Progenitor cell of endocrine pancreas (in vitro differentiated cells): ENCODE results near the gene SFXN4. TPM values are rescaled to one million over a fixed set of nuclear protein-coding genes. Genes with fewer than 3 reads are reported as not detected.

Experiments
- DNase-seq: peaks from one replicate; pipeline ENCODE4 v3.0.0; 2021; ENCODE audit warnings: low spot score; ENCODE audit not compliant: unreplicated experiment
- H3K27ac Mint-ChIP-seq: 2 replicates; pipeline ENCODE4 v1.8.0; 2021; ENCODE audit warnings: mild to moderate bottlenecking, moderate library complexity, mixed read lengths
- H3K27me3 Mint-ChIP-seq: 2 replicates; pipeline ENCODE4 v1.8.0; 2021; ENCODE audit warnings: mixed read lengths
- H3K36me3 Mint-ChIP-seq: 2 replicates; pipeline ENCODE4 v1.8.0; 2022; ENCODE audit warnings: mixed read lengths; ENCODE audit not compliant: insufficient read depth
- H3K4me1 Mint-ChIP-seq: 2 replicates; pipeline ENCODE4 v1.8.0; 2021; ENCODE audit warnings: low read depth, mixed read lengths
- H3K4me3 Mint-ChIP-seq: 2 replicates; pipeline ENCODE4 v1.8.0; 2021; ENCODE audit warnings: low read depth, mild to moderate bottlenecking, moderate library complexity, mixed read lengths
- H3K9me3 Mint-ChIP-seq: 2 replicates; pipeline ENCODE4 v1.8.0; 2021; ENCODE audit warnings: low read depth, mixed read lengths
- CTCF ChIP-seq: fragments of 200-600 bp; sonication (generic); IDR thresholded peaks from one replicate; pipeline ENCODE4 v1.5.0; 2021; ENCODE audit warnings: antibody characterized with exemption, mild to moderate bottlenecking; ENCODE audit not compliant: unreplicated experiment
- total RNA-seq: library from RNA; stranded (reverse); gene quantifications from 2 replicates; pipeline ENCODE4 v1.2.1, GENCODE V29; 2021

SFXN4 gene
- total RNA-seq, 1 donor from 2014 or later, result 27.2 TPM

- TF ChIP-seq CTCF, result no peak
- no peaks in the 10 kb centered on the region for H3K9me3 Mint-ChIP-seq
- H3K36me3 Mint-ChIP-seq, result peaks cover 26% of the 10 kb centered on the region
- no peak overlapping the region for H3K27ac Mint-ChIP-seq
- H3K4me1 Mint-ChIP-seq, result peaks cover 16% of the 10 kb centered on the region
- no peak overlapping the region for H3K4me3 Mint-ChIP-seq
- DNase-seq, result no peak
- H3K27me3 Mint-ChIP-seq, result no peaks in the 10 kb centered on the region
Observed at GRCh38 chr10:119174109-119174508, 8.6 kb upstream of the SFXN4 start.

GRCh38 chr10:119167041-119167440 lies 1.5 kb upstream of the SFXN4 start:
- no peak overlapping the region for H3K4me3 Mint-ChIP-seq
- no peak overlapping the region for H3K27ac Mint-ChIP-seq
- TF ChIP-seq CTCF, result no peak
- no peaks in the 10 kb centered on the region for H3K27me3 Mint-ChIP-seq
- peaks cover 11% of the 10 kb centered on the region for H3K4me1 Mint-ChIP-seq
- no peak for DNase-seq
- H3K36me3 Mint-ChIP-seq, result peaks cover 20% of the 10 kb centered on the region
- no peaks in the 10 kb centered on the region for H3K9me3 Mint-ChIP-seq

- TF ChIP-seq CTCF, result no peak
- no peak for DNase-seq
- Mint-ChIP-seq H3K27ac (peak overlapping the region; percentile 95), H3K4me3 (peak overlapping the region; percentile 81), H3K4me1 (peaks cover 15% of the 10 kb centered on the region), H3K27me3 (no peaks in the 10 kb centered on the region), H3K9me3 (no peaks in the 10 kb centered on the region), H3K36me3 (peaks cover 17% of the 10 kb centered on the region)
Observed at GRCh38 chr10:119166564-119166963, 1.1 kb upstream of the SFXN4 start.

GRCh38 chr10:119166118-119166500 lies 595 bp upstream of the SFXN4 start:
- no peak for TF ChIP-seq CTCF
- H3K27ac Mint-ChIP-seq, result peak overlapping the region; percentile 95
- H3K27me3 Mint-ChIP-seq, result no peaks in the 10 kb centered on the region
- peaks cover 16% of the 10 kb centered on the region for H3K36me3 Mint-ChIP-seq
- no peak for DNase-seq
- H3K4me3 Mint-ChIP-seq, result peak overlapping the region; percentile 81
- H3K4me1 Mint-ChIP-seq, result peaks cover 18% of the 10 kb centered on the region
- no peaks in the 10 kb centered on the region for H3K9me3 Mint-ChIP-seq

- TF ChIP-seq CTCF, result no peak
- H3K27me3 Mint-ChIP-seq, result no peaks in the 10 kb centered on the region
- peaks cover 18% of the 10 kb centered on the region for H3K4me1 Mint-ChIP-seq
- peak overlapping the region; percentile 13 for H3K27ac Mint-ChIP-seq
- DNase-seq, result no peak
- no peak overlapping the region for H3K4me3 Mint-ChIP-seq
- no peaks in the 10 kb centered on the region for H3K9me3 Mint-ChIP-seq
- H3K36me3 Mint-ChIP-seq, result peaks cover 3% of the 10 kb centered on the region
Observed at GRCh38 chr10:119162452-119163092, 2.9 kb downstream of the SFXN4 start.
